GM18858 (cell line): Measurements from ENCODE around the gene ADAMTS5.

Experiments
- ATAC-seq: cut with Tn5 transposase; IDR thresholded peaks from one replicate; pipeline ENCODE4 v1.9.1; 2021; ENCODE audit not compliant: unreplicated experiment

ADAMTS5 gene

DNA sequence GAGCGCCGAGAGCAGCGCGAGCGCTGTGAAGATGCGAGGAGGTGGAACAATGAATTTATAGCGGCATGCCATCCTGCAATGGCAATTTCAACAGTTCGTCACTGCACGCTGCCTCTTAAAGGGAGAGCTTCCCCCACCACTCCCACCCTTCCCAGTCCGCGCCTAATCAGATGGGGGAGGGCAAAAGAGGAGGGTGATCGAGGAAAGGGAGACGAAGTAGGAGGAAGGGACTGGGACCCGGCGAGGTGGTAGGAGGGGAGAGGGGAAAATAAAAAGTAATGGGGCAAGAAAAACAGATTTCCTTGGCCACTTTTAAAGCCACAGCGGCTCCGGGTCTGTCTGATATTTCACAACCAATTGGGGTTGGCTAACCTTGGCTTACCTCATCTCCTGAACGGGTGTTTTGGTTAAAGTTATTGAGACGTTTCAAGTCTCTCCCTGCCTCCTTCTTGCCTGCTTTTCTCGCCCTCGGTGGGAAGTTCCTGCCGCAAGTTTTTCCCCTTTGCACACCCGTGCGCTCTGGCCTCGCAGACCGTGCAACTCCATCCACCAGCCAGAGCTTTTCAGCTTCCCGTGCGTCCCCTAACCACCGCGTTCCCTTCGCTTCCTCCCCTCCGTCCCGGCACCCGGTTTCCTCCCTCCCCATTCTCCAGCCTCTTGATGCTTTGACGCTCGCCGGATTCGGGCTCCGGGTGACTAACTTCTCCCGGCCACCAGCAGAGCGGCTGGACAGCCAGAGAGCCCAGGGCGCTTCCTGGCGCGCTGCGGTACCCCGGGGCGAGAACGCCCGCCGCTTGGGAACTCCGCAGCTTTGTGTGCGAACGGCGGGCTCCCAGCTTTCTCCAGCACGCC is at the start of gene ADAMTS5:
Gene ADAMTS5 (minus strand): TSS at position 27 of the 852 bp plus-strand sequence. CDS start 697 bp downstream, outside the sequence.
- no peak for ATAC-seq

DNA sequence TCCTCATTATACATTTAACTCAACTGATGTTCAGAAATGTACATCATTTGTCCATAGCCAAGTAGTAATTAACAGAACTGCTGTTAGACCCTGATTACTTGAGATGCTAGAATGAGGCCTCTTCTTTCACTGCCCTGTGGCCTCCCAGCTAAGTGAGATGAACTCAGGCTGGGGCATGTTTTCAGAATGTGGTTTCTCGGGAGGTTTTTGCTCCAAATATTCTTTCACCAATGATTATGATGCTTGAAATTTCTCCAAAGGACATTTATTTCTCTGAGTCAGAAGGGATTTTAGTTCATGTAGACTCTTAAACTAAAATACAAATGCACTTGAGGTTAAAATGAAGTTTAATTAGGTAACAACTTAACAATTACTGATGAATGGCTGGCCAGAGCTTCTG is 34.6 kb upstream of the ADAMTS5 start:
- no peak for ATAC-seq

DNA sequence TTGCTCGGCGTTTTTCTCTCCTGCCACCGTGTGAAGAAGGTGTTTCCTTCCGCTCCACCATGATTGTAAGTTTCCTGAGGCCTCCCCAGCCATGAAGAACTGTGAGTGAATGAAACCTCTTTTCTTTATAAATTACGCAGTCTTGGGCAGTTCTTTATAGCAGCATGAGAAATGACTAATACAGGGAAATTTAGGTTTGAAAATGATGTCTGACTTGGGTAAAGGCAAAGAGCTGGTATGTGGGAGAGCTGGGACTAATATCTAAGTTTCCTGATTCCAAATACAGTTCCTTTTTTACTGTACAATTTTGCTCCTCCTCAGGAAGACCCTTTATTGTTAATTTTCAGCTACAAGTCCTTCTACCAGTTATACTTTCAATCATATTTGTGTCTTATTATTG is 16.7 kb upstream of the ADAMTS5 start:
- no peak for ATAC-seq

DNA sequence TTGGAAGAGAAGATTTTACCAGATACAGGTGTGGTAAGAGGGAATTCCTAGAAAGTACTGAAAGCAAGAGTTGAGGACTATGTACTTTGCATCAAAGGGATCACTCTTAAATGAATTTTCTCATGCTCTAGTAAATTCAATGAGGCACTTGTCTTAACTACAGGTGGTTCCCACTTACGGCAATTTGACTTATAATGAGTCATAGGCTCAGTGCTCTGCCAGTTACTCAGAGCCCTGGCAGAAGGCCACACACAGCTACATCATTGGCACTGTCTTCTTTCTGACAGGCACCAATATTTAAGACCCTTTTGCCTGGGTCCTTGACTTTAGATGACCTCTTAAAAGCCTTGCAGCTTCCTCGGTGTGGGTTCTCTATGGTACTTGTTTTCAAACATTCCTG is 15.9 kb upstream of the ADAMTS5 start:
- no peak for ATAC-seq

DNA sequence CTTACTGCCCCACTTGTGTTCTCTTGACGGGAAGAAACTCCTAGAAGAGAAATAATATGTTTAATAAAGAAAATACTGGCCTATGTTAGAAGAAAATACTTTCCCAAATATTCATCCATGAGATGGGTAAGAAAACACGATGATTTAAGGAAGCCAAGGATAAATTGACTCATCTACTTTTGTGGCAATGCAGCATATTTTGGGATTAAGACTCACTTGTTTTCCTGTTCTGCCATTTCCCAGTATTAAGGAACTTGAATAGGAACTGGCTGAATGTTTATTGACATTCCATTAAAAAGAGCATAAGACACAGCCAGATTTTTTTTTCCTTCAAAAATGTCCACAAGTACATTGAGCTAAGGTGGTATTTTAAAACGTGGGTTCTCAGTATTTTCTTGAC is 10.9 kb upstream of the ADAMTS5 start:
- ATAC-seq = no peak

DNA sequence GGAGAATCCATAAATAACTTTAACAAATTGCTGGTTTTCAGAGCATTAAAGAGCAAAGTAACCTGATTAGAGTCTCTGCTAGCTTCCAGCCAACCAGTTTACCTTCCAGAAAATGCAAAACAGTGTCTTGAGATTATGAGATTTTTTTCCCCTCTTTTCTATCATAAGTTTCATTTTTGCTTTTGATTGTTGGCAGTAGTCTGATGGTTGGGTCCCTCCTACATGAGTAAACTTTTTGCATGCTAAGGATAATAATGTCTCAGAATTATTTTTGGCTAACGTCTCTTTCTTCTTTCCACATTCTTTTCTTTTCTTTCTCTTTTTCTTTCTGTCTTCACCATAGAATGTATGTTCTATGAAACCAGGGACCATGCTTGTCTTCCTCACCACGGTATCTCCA is 6.3 kb upstream of the ADAMTS5 start:
- no peak for ATAC-seq

DNA sequence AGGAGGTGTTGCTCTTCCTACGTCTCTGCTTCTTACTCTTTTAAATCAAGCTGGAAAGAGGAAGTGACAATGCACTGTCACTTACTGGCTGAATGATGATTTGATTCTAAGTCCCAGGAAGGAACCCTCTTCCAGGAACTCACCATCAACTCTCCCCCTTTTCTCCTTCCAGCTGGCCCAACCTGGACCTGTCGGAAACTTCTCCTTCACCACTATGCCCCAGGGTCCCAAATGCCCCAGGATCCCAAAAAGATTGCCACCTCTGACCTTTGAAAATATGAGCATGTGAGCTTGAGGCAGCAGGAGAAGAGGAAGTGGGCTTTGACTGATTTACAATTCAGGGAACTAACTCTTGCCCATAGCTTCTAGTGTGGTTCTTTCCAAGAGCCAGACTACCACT is 5.3 kb upstream of the ADAMTS5 start:
- no peak for ATAC-seq

DNA sequence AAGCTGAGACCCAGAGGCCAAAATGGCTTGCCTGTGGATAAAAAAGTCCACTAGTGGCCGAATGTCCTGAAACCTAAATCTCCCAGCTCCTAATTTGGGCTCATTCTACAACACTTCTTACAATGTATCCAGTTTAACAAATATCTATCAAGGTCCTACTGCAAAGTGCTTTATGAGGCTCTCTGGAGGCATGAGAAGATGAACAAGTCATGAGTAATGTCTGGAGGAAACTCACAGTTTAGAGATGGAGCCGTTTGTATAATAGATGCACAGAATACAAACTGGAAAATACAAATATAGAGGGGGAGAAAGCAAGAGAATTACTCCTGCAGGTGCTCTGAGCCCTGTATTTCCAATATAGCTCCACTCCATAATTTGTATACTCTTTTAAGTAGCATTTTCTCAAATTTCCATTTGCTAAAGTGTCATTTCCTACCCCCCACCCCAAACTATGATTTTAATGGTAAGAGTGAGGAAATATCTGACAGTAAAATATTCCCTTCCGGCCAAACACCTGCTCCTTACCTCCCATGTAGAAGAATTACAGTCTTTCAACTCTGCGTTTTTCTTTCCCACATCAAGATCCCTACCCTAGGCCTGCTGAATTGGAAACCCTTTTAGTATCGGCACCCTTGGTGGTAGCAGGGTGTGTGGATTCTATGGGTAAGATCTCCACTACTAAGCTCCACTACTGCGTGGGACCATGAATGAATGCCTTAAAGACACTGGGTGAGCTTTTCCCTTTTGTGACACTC is 3.3 kb upstream of the ADAMTS5 start:
- no peak for ATAC-seq

DNA sequence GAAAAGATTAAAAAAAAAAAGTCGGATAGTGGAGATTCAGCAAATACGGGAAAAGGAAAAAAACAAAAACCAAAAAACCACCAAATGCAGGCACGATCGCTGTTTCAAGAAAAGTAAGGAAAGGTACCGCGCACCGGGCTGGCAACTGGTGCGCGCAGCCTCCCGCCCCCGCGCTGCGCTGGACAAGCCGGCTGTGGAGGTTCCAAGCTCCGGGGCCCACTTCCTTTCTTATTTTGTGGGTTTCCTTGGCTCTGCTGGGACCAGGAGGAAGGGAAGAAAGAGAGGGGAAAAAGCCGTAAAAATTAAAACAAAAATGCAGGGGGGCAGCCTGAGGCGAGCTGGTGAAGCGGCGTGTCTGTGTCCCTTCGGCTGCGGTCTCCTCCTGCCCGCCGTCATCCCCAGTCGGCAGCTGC is 233 bp downstream of the ADAMTS5 start:
- no peak for ATAC-seq

DNA sequence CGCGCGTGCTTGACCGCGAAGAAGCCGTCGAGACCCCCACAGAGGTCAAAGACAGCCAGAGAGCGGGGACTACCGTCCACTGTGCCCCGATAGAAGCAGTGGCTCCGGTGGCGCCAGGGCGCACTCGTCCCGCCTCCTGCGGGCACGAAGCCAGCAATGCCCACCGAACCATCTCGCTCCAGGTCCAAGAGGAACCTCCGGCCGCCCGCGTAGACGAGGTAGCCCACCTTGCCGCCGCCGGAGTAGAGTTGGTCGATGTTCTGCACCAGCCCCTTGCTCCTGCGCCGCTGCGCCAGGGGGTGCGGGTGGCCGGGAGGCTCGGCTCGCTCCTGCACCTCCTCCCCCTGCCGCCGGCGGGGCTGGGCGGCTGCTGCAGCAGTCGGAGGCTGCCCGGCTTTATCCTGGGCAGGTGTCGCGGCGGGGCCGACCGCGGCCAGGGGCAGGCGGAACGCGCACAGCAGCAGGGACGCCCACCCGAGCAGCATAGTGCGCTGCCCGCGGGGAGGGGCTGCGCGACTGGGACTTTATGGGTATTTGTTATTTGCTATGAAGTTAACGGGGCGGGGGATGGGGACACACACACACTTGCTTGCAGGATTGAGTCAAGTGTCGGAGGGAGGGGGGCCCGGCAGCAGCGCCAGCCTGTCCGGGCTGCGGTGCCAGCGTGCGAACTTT is 844 bp downstream of the ADAMTS5 start:
- no peak for ATAC-seq

DNA sequence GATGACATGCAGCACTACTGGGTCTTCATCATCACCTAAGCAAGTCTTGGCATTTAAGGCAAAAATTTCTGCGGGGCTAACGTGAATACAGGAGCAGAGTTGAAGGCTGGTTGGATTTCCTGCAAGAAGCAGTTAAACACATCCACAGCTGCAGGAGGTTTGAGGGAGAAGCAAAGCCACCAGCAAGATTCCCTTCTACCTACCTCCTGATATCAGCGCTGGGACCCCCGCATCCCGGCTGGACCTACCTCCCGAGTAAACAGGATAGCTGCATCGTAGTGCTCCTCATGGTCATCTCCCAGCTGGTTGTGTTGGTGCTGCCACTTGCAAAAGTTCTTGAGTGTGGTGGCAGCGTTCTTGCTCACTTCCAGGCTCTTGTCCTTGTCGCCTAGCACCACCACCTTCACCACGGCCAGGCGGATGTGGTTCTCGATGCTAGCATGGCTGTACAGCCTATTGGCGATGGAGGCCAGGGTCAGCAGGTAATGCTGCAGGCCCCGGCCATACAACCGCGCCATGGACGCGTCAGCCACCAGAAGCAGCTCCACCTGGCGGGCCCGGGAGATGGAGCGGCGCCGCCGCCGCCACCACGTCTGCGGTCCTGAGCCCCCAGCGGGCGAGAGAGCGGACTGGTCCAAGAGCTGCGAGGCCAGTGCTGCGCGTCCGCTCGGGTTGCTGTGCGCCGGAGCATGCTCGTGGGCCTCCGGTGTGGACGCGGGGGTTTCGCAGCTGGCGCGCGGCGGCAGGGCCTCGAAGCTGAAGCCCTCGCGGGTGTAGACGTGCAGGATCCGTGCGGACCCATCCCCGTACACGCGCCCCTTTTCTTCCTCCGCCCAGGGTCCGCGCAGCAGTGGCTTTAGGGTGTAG is 1.6 kb downstream of the ADAMTS5 start:
- no peak for ATAC-seq

DNA sequence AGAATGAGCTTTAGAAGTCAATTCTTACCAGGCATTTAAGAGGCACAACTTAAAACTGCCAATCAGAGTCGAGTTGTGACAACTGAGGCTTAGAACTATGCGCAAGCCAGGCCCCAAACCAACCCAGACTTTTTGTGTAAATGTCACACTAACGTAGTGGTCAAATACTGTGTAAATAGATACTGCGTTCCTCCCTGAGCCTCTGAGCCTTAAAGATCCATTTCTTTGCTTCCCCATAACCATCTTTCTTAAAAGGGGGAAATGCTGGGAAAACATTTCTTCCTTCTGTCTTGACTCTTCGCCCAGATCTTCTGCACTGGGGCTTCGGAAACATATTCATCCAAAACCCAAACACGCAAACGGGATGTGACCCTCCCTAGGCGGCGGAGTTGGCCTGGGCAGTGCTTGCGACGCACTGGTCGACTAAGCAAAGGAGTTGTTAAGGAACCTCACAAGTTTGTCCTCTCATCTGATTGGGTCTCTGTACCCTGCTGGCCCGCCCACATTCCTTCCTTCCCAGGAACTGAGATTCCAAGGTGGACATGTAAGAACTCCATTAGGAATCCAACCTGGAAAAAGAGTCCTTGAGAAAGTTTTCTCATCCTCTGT is 2.6 kb downstream of the ADAMTS5 start:
- ATAC-seq = no peak

DNA sequence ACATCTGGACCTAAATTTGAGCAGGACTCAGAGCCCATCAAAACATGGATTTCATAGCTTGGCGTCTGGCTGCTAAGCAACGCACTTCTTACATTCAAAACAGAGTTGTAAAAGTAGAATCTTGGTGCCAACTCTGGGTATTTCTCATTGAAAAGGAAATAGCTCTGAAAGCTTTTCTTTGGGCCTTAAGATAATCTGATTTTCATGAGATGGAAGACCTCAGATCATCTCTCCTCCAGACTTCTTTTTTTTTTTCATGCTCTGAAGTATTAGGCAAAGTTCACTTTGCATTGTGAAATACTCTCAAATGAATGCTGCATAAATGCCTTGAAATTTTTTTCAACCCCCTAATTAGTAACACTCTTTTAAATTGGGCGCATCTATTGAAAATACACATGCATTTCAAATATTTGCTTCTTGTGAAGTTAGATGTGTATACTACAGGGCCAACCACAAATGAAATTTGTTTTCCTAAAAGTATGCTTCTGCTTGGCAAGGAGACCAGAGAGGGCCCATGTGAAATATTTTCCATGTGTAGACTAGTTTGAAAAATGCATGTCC is 4.2 kb downstream of the ADAMTS5 start:
- ATAC-seq = no peak

DNA sequence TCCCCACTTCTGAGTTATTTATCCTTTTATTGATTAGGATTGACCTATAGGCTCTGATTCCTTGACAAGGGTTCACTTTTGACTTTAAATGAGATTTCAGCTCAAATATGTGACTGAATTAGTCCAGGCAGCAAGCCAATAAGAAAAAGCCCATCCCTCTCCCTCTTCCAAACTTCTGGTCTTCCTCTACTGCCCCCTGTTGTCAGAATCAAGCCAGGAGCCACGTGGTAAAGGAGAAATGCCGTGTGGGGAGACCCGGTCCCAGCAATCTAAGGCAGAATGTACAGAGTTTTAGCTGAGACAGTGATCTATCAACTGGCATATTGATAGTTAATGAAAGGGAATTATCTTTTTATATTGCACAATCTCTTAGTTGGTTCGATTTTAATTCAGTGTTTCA is 5.2 kb downstream of the ADAMTS5 start:
- no peak for ATAC-seq

DNA sequence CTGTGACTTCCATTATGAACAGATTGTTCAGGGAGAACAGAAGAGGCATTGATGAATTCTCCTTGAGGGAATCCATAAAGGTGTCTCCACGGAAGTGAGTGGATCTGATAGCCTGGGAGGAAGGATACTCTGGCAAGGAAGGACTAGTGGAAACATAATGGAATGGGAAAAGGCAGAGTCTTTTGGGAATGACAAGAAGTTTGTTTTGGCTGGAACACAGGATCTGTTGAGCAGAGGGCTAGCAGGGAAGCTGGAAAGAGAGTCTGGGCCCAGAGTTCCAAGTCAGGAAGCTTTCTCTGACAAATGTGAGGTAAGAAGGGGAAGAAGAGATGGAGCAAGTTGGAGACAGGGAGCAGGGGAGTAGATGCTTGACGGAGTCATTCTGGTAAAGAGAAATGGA is 8.1 kb downstream of the ADAMTS5 start:
- ATAC-seq = no peak

DNA sequence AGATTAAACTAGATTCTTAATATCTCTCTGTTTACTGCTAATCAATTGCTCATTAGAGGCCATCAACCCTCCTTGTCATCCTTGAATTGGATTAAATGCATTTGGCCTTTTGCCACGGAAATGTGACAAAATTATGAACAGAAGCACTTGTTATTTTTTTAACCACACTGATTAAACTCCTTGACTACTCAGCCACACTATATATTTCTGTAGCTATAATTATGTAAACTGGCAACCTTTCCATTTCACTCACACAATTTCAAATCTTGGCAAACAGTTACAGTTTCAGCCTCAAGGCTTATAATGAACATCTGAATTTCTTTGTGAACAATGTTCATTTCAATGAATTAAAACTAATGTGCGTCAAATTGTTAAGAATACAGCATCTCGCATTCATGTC is 10.1 kb downstream of the ADAMTS5 start:
- no peak for ATAC-seq

DNA sequence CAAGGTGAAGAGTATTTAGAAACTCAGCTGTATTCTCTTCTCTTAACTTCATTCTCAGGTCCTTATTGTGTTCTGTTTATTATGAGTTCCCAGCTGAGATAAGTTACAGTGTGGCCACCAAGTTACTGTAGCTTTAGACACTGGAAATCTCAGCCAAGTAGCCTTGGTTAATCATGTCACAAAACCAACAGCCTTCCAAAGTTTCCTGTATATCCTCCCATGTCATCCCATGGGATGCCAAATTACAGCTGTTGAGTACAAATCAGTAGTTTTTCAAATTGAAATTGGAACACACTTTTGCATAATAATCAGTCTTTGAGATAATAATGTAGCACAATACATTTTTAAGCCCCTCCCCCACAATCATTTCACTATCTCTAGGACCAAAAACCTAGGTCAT is 10.7 kb downstream of the ADAMTS5 start:
- ATAC-seq = no peak

DNA sequence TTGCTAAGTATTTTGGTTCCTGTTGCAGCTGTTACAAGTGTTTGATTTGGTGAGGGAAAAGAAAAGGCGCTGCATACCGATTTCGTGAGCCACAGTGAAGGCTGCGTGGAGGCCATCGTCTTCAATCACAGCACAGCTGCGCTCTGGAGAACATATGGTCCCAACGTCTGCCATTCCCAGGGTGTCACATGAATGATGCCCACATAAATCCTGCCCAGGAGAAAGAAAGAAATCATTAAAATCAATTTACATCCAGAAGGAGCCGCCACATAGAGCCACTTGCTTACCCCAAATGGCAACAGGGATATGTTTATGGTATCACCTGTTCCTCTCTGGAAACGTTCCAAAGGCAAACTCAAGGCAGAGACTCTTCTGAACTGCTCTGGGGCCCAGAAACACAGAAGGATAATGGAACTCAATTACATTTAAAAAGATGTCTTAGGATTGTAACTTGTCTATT is 12.2 kb downstream of the ADAMTS5 start:
- no peak for ATAC-seq

DNA sequence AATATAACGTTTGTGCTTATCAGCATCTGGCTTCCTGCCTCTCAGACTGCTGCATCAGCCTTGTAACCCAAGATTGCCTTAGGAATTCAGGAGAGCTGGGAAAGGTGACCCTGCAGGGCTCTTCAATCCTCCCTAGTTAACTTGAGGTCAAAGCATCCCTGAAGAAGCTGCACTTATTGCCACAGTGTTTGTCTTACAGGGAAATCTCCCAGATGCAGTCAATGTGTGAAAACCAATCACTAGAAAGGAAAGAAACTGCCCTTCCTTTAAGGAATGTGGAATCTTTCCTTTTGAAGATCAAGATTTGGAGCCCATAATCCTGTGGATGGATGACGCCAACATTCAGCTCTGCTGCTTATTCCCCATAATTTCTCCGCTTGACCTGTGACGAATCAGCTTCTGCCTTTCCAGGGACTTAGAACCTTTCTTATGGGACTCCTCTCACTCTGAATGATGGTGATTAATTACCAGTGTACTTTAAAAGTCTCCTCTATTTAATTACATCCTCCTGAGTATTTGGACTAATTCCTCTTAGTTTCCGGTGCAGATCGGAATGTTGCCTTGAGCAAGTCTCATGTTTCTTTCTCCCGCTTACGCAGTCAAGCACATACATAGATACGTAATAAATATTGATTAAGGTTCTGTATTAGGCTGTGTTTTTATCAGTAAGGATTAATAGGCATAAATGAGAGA is 14.4 kb downstream of the ADAMTS5 start:
- ATAC-seq = no peak
